Measurements from ENCODE around the gene STX19. TPM values are rescaled to one million over a fixed set of nuclear protein-coding genes. Genes with fewer than 3 reads are reported as not detected.

STX19 gene
- total RNA-seq, 2 experiments from 2014 or later = not detected

GRCh38 chr3:93988764-93989163 is 39.6 kb downstream of the STX19 start:
- CTCF ChIA-PET (ENCODE audit: unreplicated experiment) = no interaction called here
- Histone ChIP-seq H3K4me2 (ENCODE audit: low read length) (no peak overlapping the region), H3K4me1 (ENCODE audit: insufficient read depth, low read length, poor library complexity, severe bottlenecking) (no peaks in the 10 kb centered on the region), H3K9me2 (ENCODE audit: insufficient read depth, low read length) (no peaks in the 10 kb centered on the region), H3K27ac (ENCODE audit: low read depth, low read length, poor library complexity, severe bottlenecking) (no peak overlapping the region), H3K36me3 (ENCODE audit: insufficient read depth, low read length) (no peaks in the 10 kb centered on the region), H2AFZ (ENCODE audit: low read length) (no peak overlapping the region), H3K79me2 (ENCODE audit: insufficient read depth, low read depth, low read length) (0 out of 2 replicates have a peak, but pooled peaks cover 3% of the 10 kb centered on the region), H4K20me1 (ENCODE audit: insufficient read depth, low read length) (no peaks in the 10 kb centered on the region), H3K9me3 (ENCODE audit: low read length) (no peaks in the 10 kb centered on the region), H3K4me3 (ENCODE audit: low read depth, low read length, poor library complexity, severe bottlenecking) (no peak overlapping the region)
- no TSS peak for BruUV-seq (replicated peaks)
- no peak for TF ChIP-seq CTCF (conservative IDR thresholded peaks at IDR 0.05; ENCODE audit: low read length)
- TF ChIP-seq EZH2phosphoT487 (IDR thresholded peaks at IDR 0.05; ENCODE audit: borderline replicate concordance, low read depth, low read length) = no peak
- POLR2A ChIA-PET = interaction anchor here (0.7 to 1.5 kb wide), 7 partner anchors 8 to 353 kb away, joined by 3 to 6 read pairs (median 4); no protein-coding TSS in a partner anchor
- intact Hi-C loops (cut with micrococcal nuclease; ENCODE audit: unreplicated experiment) = no loop called here
- DNase-seq (ENCODE audit: low spot score) = no peak

GRCh38 chr3:93988283-93988682 is 40.1 kb downstream of the STX19 start:
- intact Hi-C loops (cut with micrococcal nuclease; ENCODE audit: unreplicated experiment) = no loop called here
- Histone ChIP-seq H2AFZ (ENCODE audit: low read length) (no peak overlapping the region), H3K4me2 (ENCODE audit: low read length) (no peak overlapping the region), H3K27ac (ENCODE audit: low read depth, low read length, poor library complexity, severe bottlenecking) (no peak overlapping the region), H3K9me3 (ENCODE audit: low read length) (no peaks in the 10 kb centered on the region), H3K9me2 (ENCODE audit: insufficient read depth, low read length) (no peaks in the 10 kb centered on the region), H3K36me3 (ENCODE audit: insufficient read depth, low read length) (no peaks in the 10 kb centered on the region), H3K4me1 (ENCODE audit: insufficient read depth, low read length, poor library complexity, severe bottlenecking) (no peaks in the 10 kb centered on the region), H4K20me1 (ENCODE audit: insufficient read depth, low read length) (no peaks in the 10 kb centered on the region), H3K79me2 (ENCODE audit: insufficient read depth, low read depth, low read length) (peaks cover 3% of the 10 kb centered on the region; the same call in 1 of the 2 replicates), H3K4me3 (ENCODE audit: low read depth, low read length, poor library complexity, severe bottlenecking) (no peak overlapping the region)
- no peak for DNase-seq (ENCODE audit: low spot score)
- CTCF ChIA-PET (ENCODE audit: unreplicated experiment) = no interaction called here
- POLR2A ChIA-PET = interaction anchor here (0.7 to 0.9 kb wide), 3 partner anchors 68 to 353 kb away, joined by 3 to 5 read pairs (median 5); no protein-coding TSS in a partner anchor
- TF ChIP-seq EZH2phosphoT487 (IDR thresholded peaks at IDR 0.05; ENCODE audit: borderline replicate concordance, low read depth, low read length) (no peak), CTCF (conservative IDR thresholded peaks at IDR 0.05; ENCODE audit: low read length) (no peak)
- BruUV-seq (replicated peaks) = no TSS peak

GRCh38 chr3:93984618-93985017 is 43.8 kb downstream of the STX19 start:
- peaks cover 33% of the 10 kb centered on the region; the same call in 1 of the 2 replicates for H3K79me2 ChIP-seq (ENCODE audit: insufficient read depth, low read depth, low read length)
- no peaks in the 10 kb centered on the region for H3K9me2 ChIP-seq (ENCODE audit: insufficient read depth, low read length)
- H3K9me3 ChIP-seq (ENCODE audit: low read length) = no peaks in the 10 kb centered on the region
- H3K27ac ChIP-seq (ENCODE audit: low read depth, low read length, poor library complexity, severe bottlenecking) = no peak overlapping the region
- H3K4me2 ChIP-seq (ENCODE audit: low read length) = no peak overlapping the region
- H3K4me3 ChIP-seq (ENCODE audit: low read depth, low read length, poor library complexity, severe bottlenecking) = no peak overlapping the region
- H4K20me1 ChIP-seq (ENCODE audit: insufficient read depth, low read length) = no peaks in the 10 kb centered on the region
- H3K4me1 ChIP-seq (ENCODE audit: insufficient read depth, low read length, poor library complexity, severe bottlenecking) = peaks cover 6% of the 10 kb centered on the region
- BruUV-seq (replicated peaks) = no TSS peak
- no peak for DNase-seq (ENCODE audit: low spot score)
- H3K36me3 ChIP-seq (ENCODE audit: insufficient read depth, low read length) = no peaks in the 10 kb centered on the region
- intact Hi-C loops (cut with micrococcal nuclease; ENCODE audit: unreplicated experiment) = no loop called here
- CTCF ChIA-PET (ENCODE audit: unreplicated experiment) = no interaction called here
- TF ChIP-seq EZH2phosphoT487 (IDR thresholded peaks at IDR 0.05; ENCODE audit: borderline replicate concordance, low read depth, low read length) (no peak), CTCF (conservative IDR thresholded peaks at IDR 0.05; ENCODE audit: low read length) (no peak)
- POLR2A ChIA-PET = no interaction called here
- H2AFZ ChIP-seq (ENCODE audit: low read length) = no peak overlapping the region

All from OCI-LY7 (cell line).